Heart right ventricle (tissue), 16 donors: ENCODE data around the gene RBMS3. TPM values are rescaled to one million over a fixed set of nuclear protein-coding genes. Genes with fewer than 3 reads are reported as not detected.

Experiments
- ATAC-seq, 8 donors: fragments of 200-7000 bp; cut with Tn5 transposase; one replicate each; pipeline ENCODE4 v1.9.1; 2020; ENCODE audit warnings: mild to moderate bottlenecking in 8 of 8, moderate library complexity in 8 of 8, moderate number of reproducible peaks in 1 of 8
- DNase-seq, 2 donors: peaks; one replicate each; pipeline ENCODE4 v3.0.0-alpha.2; 2020
- H3K27ac ChIP-seq, 10 donors: fragments of 200-600 bp; sonication (generic) in 2 of 10; one replicate each; pipeline versions ENCODE4 v1.5.0 to v1.8.0; 2020 to 2022; ENCODE audit warnings: mild to moderate bottlenecking in 3 of 10
- H3K27me3 ChIP-seq, 7 donors: fragments of 200-600 bp; one replicate each; pipeline ENCODE4 v1.8.0; 2021 to 2022; ENCODE audit warnings: mild to moderate bottlenecking in 2 of 7
- H3K36me3 ChIP-seq, 9 donors: fragments of 200-600 bp; sonication (generic) in 1 of 9; one replicate each; pipeline versions ENCODE4 v1.5.0 to v1.8.0; 2020 to 2022; ENCODE audit warnings: mild to moderate bottlenecking in 2 of 9
- H3K4me1 ChIP-seq, 9 donors: fragments of 200-600 bp; sonication (generic) in 1 of 9; one replicate each; pipeline versions ENCODE4 v1.5.0 to v1.8.0; 2020 to 2022; ENCODE audit warnings: mild to moderate bottlenecking in 4 of 9
- H3K4me3 ChIP-seq, 10 donors: fragments of 200-600 bp; sonication (generic) in 2 of 10; one replicate each; pipeline versions ENCODE4 v1.5.0 to v1.8.0; 2020 to 2022; ENCODE audit warnings: mild to moderate bottlenecking in 7 of 10, moderate library complexity in 2 of 10
- H3K9me3 ChIP-seq, 11 donors: fragments of 200-600 bp in 10 of 11; sonication (generic) in 2 of 11; one replicate each; pipeline versions ENCODE4 v1.5.0 to v1.8.0; 2013 to 2022; ENCODE audit warnings: mild to moderate bottlenecking in 2 of 11, control low read depth in 1 of 11, moderate library complexity in 1 of 11
- WGBS, 2 donors: extraction: QIAGEN DNeasy Blood & Tissue Kit; methylation state at CpG; one replicate each; pipeline ENCODE4 v1.1.7; 2013; ENCODE audit warnings: inconsistent platforms in 1 of 2; 5-methylcytosine and 5-hydroxymethylcytosine counted together
- intact Hi-C, 10 donors: fragments of 100-400 bp; cut with DNase I; formaldehyde crosslinking; loops; one replicate each; pipeline versions ENCODE4 v1.11.1 to v1.14.2; 2022
- polyA plus RNA-seq, 2 donors: library from polyadenylated mRNA; stranded (reverse); fragments of 200-250 nt; gene quantifications; one replicate each; pipeline ENCODE4 v1.2.3, GENCODE V29; 2013
- total RNA-seq, 10 donors: library from RNA; stranded (reverse); fragmentation: NEBNext Ultra II Directional in 3 of 10; extraction: Animal tissue kit (Norgen Biotek cat#: 25700) in 3 of 10; gene quantifications; one replicate each; pipeline versions ENCODE4 v1.2.1 to v1.2.4, GENCODE V29; 2021 to 2023
- TF ChIP-seq, protein P1 (sequence below), 9 donors: fragments of 200-600 bp; sonication (generic) in 2 of 9; IDR thresholded peaks; one replicate each; pipeline versions ENCODE4 v1.5.0 to v1.8.0; 2021 to 2022; ENCODE audit warnings: antibody characterized with exemption in 9 of 9, mild to moderate bottlenecking in 5 of 9, moderate library complexity in 1 of 9
- donor health status: Arrhythmogenic right ventricular cardiomyopathy.
- donor health status: ischemic (EF 13 %, LVEDD 7.1; RV severe dilation, severe dysfunction).
- donor health status: healthy with polysubstance abuse.
- donor health status: DM: no; HTN: yes; CAD: no.
- donor health status: DM: no; HTN: no; CAD: no.
- donor health status: ischemic (EF 25% LVEDD 6.9; RV normal size, moderate dysfunction).
- donor health status: ischemic (EF 25% LVEDD 5.7; RV mildly dilated, moderate dysfunction).
- donor health status: healthy.
- donor health status: DM: yes; HTN: yes; CAD: no.
- donor health status: Ischemic cardiomyopathy.
- donor health status: ischemic (EF 35%, LVEDD 5.7; RV mildly dilated, moderate dysfunction).
- donor health status: nonischemic (EF 11% LVEDD 7.7; RV severe dilation, severe dysfunction).
- donor health status: DM: yes; HTN: yes; CAD: no.
- donor health status: PGD.
- donor health status: ischemic (EF 29% LVEDD 5.4; RV normal size, mild dysfunction).
- donor health status: nonischemic (EF 23%, LVEDD 6.1; RV moderate dilation, normal function).

RBMS3 gene
- total and polyA plus RNA-seq, 12 donors, result 3.2 to 41.1 (median 26.4) TPM

DNA sequence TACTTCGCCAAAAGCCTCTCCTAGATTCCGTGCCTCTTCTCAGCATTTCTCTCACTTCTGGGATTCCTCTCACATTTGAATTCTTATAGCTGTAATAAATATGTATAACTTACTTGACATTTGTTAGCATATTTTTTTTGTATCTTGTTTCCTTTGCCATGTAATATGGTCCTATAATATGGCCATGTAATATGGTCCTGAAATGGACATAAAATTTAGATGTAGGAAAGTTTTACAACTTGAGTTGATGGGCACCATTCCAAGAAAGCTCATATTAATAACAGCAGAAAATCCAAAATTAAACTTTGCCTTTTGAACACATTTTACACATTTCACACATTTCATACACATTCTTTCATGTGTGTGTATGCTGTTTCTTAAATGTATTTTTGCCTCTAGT lies 480.6 kb downstream of the RBMS3 start:
- WGBS, 2 donors, result 95 to 97% methylated on average over 2 of the region's 2 CpGs
- no peak for DNase-seq
- Histone ChIP-seq H3K36me3 (no peaks in the 10 kb centered on the region), H3K4me3 (no peak overlapping the region), H3K4me1 (peaks cover 11 to 70% (median 63%) of the 10 kb centered on the region in 9 donors), H3K9me3 (no peaks in the 10 kb centered on the region), H3K27me3 (no peaks in the 10 kb centered on the region), H3K27ac (peak overlapping the region in 4 of 10 donors; percentile 0 to 88 (median 82))
- intact Hi-C loops, result loop anchor here in 9 of 10 donors (5.0 to 10.0 kb wide), 8 partner anchors 69 to 1097 kb away; partner anchors contain the start of gene RBMS3 (in 4 of the 9)
- TF ChIP-seq, protein P1, sequence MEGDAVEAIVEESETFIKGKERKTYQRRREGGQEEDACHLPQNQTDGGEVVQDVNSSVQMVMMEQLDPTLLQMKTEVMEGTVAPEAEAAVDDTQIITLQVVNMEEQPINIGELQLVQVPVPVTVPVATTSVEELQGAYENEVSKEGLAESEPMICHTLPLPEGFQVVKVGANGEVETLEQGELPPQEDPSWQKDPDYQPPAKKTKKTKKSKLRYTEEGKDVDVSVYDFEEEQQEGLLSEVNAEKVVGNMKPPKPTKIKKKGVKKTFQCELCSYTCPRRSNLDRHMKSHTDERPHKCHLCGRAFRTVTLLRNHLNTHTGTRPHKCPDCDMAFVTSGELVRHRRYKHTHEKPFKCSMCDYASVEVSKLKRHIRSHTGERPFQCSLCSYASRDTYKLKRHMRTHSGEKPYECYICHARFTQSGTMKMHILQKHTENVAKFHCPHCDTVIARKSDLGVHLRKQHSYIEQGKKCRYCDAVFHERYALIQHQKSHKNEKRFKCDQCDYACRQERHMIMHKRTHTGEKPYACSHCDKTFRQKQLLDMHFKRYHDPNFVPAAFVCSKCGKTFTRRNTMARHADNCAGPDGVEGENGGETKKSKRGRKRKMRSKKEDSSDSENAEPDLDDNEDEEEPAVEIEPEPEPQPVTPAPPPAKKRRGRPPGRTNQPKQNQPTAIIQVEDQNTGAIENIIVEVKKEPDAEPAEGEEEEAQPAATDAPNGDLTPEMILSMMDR (IDR thresholded peaks at IDR 0.05), result no peak
- no peak for ATAC-seq

DNA sequence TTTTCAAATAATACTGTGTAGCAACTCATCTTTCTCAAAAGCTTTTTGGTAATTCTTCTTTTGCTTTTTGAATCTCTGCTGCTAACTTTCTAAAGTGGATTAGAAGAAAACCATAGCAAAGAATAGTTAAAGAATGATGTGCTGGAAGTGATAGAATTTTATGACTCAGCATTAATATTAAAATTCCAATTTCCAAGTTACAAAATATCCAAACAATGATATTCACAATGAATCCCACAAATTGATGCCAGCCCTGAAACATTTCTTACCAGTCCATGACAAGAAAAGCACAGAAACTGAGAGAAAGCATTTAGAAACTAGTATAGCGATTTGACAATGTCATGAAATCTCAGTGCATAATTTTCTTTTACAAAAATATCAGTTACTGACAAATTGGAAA lies 482.2 kb downstream of the RBMS3 start:
- peaks cover 11 to 57% (median 48%) of the 10 kb centered on the region in 9 donors for H3K4me1 ChIP-seq
- TF ChIP-seq, protein P1 (IDR thresholded peaks at IDR 0.05), result no peak
- WGBS, 2 donors, result 93% methylated on average over 1 of the region's 1 CpG
- DNase-seq, result no peak
- H3K36me3 ChIP-seq, result no peaks in the 10 kb centered on the region
- no peak overlapping the region for H3K4me3 ChIP-seq
- H3K27ac ChIP-seq, result peak overlapping the region in 1 of 10 donors; percentile 13
- no peak for ATAC-seq
- H3K27me3 ChIP-seq, result no peaks in the 10 kb centered on the region
- no peaks in the 10 kb centered on the region for H3K9me3 ChIP-seq
- intact Hi-C loops, result loop anchor here in 9 of 10 donors (5.0 to 10.0 kb wide), 8 partner anchors 71 to 1098 kb away; partner anchors contain the start of gene RBMS3 (in 4 of the 9)

DNA sequence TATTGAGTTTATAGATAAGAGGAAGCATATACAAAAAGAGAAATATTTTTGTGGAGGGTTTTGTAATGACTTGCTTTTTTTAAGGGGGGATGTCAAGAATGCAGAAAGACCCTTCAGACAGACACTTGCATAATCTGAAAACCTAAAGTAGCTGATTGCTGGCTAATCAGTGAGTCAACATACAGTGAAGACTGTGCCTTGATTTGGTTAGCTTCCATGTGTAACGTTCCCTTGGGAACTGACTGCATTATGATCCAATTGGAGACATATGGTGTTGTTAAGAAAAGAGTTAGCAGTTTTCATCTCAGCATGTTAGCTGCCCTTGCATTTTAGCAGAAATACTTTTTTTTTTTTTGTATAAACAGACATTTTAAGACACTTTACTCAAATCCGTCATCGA lies 483.2 kb downstream of the RBMS3 start:
- Histone ChIP-seq H3K36me3 (no peaks in the 10 kb centered on the region), H3K4me1 (peaks cover 8 to 47% (median 38%) of the 10 kb centered on the region in 9 donors)
- WGBS, 2 donors, result 67 to 70% methylated on average over 3 of the region's 3 CpGs

DNA sequence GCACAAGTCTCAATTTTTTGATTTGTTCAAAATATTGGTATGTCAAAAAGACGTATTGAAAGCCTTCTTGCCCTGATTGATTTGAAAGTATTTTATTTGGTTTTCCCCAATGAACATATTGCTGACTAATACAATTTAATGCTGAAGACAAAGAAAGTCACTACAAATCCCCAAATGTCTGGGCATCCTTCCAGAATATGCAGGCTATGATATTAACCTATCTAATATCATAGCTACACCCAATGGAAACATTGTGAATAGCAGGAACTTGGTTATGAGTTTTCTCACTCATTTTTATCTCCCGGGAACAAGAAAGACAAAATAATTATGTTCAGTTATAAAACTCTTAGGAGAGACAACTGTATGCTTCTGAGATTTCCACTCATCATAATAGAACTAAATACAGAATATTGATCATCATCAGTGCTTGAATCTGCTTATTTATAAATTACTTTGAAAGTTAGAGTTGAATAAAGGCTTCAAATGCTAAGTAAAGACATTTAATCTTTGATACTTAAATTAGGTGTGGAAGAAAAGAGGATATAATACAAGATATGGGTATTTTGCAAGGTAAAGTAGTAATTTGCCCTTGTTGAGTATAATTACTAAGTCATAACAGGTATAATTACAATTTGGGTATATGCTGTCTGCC lies 483.9 kb downstream of the RBMS3 start:
- TF ChIP-seq, protein P1 (IDR thresholded peaks at IDR 0.05), result peak; percentile 63 to 88 (median 67)
- WGBS, 2 donors, result 32 to 35% methylated on average over 2 of the region's 2 CpGs

More for the DNA sequence above, 483.2 kb downstream of the RBMS3 start:
- intact Hi-C loops, result loop anchor here in 9 of 10 donors (1.0 to 10.0 kb wide), 11 partner anchors 72 to 1099 kb away; partner anchors contain the start of gene RBMS3 (in 4 of the 9)
- Histone ChIP-seq H3K27ac (peak overlapping the region in 1 of 10 donors; percentile 13), H3K4me3 (no peak overlapping the region), H3K9me3 (no peaks in the 10 kb centered on the region), H3K27me3 (no peaks in the 10 kb centered on the region)
- TF ChIP-seq, protein P1 (IDR thresholded peaks at IDR 0.05), result no peak
- DNase-seq (no peak), ATAC-seq (no peak)

More for the DNA sequence above, 483.9 kb downstream of the RBMS3 start:
- H3K36me3 ChIP-seq, result no peaks in the 10 kb centered on the region
- intact Hi-C loops, result loop anchor here (1.0 to 10.0 kb wide), 13 partner anchors 72 to 1100 kb away; partner anchors contain the start of gene RBMS3 (in 4 of the 10)
- H3K27ac ChIP-seq, result peak overlapping the region in 1 of 10 donors; percentile 13
- H3K4me3 ChIP-seq, result no peak overlapping the region
- DNase-seq (peak in 1 of 2 donors; percentile 74), ATAC-seq (peak in 7 of 8 donors; percentile 61 to 77 (median 73))
- H3K4me1 ChIP-seq, result peaks cover 1 to 40% (median 32%) of the 10 kb centered on the region in 9 donors
- H3K9me3 ChIP-seq, result no peaks in the 10 kb centered on the region
- H3K27me3 ChIP-seq, result no peaks in the 10 kb centered on the region
